D721Med (cell line): ENCODE measurements around the gene LIAS.

ENCODE experiments used
- DNase-seq: peaks from one replicate; pipeline ENCODE4 v3.0.0; 2011; ENCODE audit warnings: low spot score; ENCODE audit not compliant: insufficient read length
- FAIRE-seq: peaks from 2 replicates; lab custom pipeline; 2011; peaks lifted over from hg19 to GRCh38; lab: Jason Lieb, UNC
- TF ChIP-seq, protein P1 (sequence below): IDR thresholded peaks from 2 replicates; pipeline ENCODE4 v1.5.1; 2012; ENCODE audit warnings: mild to moderate bottlenecking, control low read depth; ENCODE audit not compliant: insufficient read depth; ENCODE audit errors: missing control alignments

Gene LIAS

DNA sequence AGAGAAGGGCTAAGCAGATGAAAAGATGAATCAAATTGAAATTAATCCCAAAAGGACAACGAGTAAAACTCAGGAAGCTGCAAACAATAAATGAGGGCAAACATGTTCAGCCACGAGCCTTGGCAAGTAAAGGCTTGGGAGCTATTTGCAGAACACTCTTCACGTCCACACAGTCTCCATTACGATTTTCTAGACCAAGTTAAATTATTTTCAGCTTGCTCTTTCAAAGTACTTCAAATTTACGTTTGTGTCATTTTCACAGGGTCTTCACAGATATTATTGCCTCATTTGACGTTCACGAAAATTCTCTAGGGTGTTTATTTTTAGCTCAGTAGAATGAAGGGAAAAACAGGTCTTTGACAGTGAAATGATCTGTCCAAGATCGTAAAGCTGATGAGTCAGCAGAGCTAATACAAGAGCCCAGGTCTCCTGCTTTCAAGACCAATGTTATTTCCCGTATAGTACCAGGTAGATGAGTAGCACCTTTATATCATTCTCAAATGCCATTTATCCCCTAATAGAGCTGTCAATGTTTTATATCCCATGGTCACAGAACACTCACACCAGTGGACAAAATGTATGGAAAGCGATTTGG lies 31.2 kb upstream of the LIAS start:
- DNase-seq (no peak), FAIRE-seq (no peak)
- TF ChIP-seq, protein P1, sequence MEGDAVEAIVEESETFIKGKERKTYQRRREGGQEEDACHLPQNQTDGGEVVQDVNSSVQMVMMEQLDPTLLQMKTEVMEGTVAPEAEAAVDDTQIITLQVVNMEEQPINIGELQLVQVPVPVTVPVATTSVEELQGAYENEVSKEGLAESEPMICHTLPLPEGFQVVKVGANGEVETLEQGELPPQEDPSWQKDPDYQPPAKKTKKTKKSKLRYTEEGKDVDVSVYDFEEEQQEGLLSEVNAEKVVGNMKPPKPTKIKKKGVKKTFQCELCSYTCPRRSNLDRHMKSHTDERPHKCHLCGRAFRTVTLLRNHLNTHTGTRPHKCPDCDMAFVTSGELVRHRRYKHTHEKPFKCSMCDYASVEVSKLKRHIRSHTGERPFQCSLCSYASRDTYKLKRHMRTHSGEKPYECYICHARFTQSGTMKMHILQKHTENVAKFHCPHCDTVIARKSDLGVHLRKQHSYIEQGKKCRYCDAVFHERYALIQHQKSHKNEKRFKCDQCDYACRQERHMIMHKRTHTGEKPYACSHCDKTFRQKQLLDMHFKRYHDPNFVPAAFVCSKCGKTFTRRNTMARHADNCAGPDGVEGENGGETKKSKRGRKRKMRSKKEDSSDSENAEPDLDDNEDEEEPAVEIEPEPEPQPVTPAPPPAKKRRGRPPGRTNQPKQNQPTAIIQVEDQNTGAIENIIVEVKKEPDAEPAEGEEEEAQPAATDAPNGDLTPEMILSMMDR, result no peak

DNA sequence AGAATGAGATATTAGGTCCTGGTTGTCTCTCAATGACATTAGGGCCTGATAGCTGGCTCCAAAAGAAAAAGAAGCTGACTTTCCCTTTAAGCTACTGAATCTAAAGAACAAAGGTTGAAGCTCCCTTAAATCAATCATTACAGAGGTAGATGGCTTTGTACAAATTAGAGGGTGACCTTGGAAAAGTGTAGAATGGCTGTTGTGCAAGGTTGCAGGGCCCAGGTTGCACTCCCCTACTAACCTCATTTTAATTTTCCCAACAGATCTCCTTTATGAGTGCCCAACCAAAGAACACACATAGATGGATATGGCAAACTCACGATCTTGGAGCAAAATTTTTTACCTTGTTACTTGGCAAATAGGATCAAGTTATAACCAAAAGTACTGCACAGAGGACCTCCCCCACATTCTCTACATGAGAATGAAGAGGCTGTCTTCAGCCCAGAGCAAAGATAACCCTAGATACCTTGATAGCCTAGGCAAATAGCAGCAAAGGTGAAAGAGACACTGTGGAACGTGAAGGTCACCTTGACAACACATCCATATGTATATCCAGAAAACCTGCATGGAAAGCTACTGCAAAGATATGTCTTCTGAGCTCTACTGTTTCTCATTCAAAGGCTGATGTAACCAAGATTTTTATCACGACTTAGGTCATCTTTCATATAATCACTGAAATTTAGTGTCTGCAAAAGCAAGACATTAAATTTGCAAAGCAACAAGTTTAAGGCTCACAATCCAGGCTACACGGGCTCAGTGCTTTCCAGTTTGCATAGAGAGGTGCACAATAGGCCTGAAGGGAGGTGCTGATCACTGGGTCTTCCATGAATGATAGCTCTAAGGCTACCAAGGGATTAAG lies 29.2 kb upstream of the LIAS start:
- DNase-seq (no peak), FAIRE-seq (no peak)
- TF ChIP-seq, protein P1, result no peak

DNA sequence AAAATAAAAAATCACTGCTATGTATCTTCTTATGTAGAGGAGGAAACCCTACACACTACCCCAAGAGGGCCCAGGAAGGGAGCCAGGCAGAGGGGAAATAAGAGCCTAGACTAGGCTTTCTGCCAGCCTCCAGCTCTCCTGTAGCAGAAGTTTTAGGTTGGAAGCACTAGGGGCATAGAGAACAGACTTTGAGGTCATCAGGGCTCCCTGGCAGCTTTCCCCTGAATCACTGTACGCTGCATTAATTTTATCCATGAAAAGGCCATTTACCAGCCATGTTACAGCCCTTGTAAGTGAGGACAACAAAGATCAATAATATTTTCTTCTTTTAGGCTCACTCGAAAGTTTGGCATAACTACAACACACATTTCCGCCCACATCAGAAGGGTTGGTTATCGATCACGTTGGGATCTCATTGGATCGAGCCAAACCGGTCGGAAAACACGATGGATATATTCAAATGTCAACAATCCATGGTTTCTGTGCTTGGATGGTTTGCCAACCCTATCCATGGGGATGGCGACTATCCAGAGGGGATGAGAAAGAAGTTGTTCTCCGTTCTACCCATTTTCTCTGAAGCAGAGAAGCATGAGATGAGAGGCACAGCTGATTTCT lies 24.9 kb upstream of the LIAS start:
- DNase-seq (no peak), FAIRE-seq (no peak)
- TF ChIP-seq, protein P1, result no peak

DNA sequence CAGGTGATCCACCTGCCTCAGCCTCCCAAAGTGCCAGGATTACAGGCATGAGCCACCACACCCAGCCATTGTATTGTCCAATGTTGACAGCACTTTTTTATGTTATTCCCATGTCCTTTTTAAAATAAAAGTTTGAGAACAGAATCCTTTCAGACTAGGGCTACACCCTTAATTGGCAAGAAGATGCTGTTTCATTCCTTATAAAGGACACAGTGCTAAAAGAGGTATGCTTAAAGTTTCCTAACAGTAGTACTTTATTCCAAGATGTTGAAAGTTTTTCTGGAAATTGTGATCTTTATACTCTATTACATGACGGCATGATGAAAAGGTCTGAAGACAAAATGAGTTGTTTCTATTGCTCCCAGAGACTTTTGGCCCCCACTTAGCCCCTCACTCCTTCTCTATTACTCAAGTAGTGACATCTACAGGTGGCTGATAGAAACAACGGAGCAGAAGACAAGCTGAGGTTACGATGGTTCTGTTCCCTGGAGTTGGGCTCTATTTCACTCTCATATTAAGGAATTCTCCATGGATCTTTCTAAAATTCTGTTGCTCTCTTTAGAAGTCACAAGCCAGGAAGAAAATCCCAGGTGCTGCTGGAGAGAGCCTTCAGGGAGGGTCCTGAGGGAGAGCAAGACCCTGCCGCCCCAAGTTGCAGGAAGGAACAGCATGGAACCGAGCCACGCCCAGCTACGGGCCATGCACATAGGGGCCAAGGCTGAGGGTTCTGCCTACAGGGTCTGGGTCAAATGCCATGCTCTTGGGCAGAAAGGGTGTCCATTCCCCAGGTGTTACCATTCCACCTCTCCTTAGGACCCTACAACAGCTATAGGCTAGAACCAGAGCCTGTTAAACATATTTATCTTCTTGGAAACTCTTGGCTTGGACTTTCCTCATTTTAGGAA lies 22.9 kb upstream of the LIAS start:
- TF ChIP-seq, protein P1, result peak; percentile 40
- no peak for FAIRE-seq
- no peak for DNase-seq

DNA sequence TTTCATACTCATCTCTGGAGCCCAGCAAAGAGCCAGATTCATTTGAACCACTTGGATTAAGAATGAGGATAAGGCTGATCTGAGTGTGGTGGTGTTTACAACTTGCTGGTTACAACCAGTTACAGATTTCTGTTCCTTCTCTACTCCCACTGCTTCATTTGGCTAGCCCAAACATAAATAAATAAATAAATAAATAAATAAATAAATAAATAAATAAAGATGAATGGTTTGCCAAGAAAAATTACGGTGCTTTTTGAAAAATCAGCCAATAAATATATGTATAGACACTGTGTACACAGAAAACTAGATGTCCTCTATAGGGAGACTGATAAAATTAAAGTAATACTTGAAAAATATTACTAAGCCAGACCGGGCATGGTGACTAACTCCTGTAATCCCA lies 17.3 kb upstream of the LIAS start:
- DNase-seq (no peak), FAIRE-seq (no peak)
- TF ChIP-seq, protein P1, result no peak

DNA sequence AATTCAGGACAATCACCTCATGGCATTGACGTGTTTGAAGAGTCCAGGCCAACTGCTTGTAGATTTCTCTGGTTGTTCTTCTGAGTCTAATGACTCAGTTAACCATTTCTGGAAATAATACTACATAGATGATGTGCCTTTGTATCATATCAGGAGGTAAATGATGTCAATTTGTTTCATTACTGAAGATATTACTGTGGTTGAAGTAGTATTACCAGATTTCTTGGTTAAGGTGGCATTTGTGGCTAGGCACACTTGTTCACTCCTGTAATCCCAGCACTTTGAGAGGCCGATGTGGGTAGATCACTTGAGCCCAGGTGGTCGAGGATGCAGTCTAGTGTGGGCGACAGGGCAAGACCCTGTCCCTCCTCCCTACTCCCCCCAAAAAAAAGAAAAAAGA lies 15.9 kb upstream of the LIAS start:
- FAIRE-seq (no peak), DNase-seq (no peak)
- TF ChIP-seq, protein P1, result no peak
